Upper lobe of left lung (tissue), 6 donors: ENCODE results near the gene SLC9A4. TPM values are rescaled to one million over a fixed set of nuclear protein-coding genes. Genes with fewer than 3 reads are reported as not detected.

Source experiments
- ATAC-seq, 2 donors: fragments of 200-7000 bp; cut with Tn5 transposase; one replicate each; pipeline ENCODE4 v1.9.1; 2022; ENCODE audit warnings: mild to moderate bottlenecking in 2 of 2, moderate library complexity in 2 of 2; ENCODE audit not compliant: low FRiP score in 2 of 2
- DNase-seq, 2 donors: peaks; one replicate each; pipeline ENCODE4 v3.0.0-alpha.2; 2019 to 2020
- H3K27ac ChIP-seq, 4 donors: fragments of 200-600 bp; sonication (generic); one replicate each; pipeline ENCODE4 v1.5.1; 2016 to 2019
- H3K27me3 ChIP-seq, 4 donors: fragments of 200-600 bp; sonication (generic); one replicate each; pipeline ENCODE4 v1.5.1; 2017 to 2019
- H3K36me3 ChIP-seq, 4 donors: fragments of 200-600 bp; sonication (generic); one replicate each; pipeline ENCODE4 v1.5.1; 2016 to 2019
- H3K4me1 ChIP-seq, 4 donors: fragments of 200-600 bp; sonication (generic); one replicate each; pipeline ENCODE4 v1.5.1; 2018 to 2019
- H3K4me3 ChIP-seq, 4 donors: fragments of 200-600 bp; sonication (generic); one replicate each; pipeline ENCODE4 v1.5.1; 2017 to 2019; ENCODE audit warnings: mild to moderate bottlenecking in 2 of 4, moderate library complexity in 1 of 4
- H3K9me3 ChIP-seq, 4 donors: fragments of 200-600 bp; sonication (generic); one replicate each; pipeline ENCODE4 v1.5.1; 2018 to 2019
- CTCF ChIP-seq, 6 experiments: fragments of 450-650 bp in 4 of 6; fragments of 200-600 bp in 2 of 6; sonication (generic) in 2 of 6; IDR thresholded peaks; one replicate each; pipeline ENCODE4 v1.5.1; 2016 to 2019; ENCODE audit warnings: antibody characterized with exemption in 6 of 6
- EP300 ChIP-seq, 4 donors: sonication (generic); formaldehyde crosslinking; IDR thresholded peaks; one replicate each; pipeline ENCODE4 v1.5.1; 2017; ENCODE audit warnings: antibody characterized with exemption in 4 of 4, control low read depth in 2 of 4
- POLR2A ChIP-seq, 4 donors: fragments of 450-650 bp; IDR thresholded peaks; one replicate each; pipeline ENCODE4 v1.5.1; 2016 to 2017; ENCODE audit warnings: antibody characterized with exemption in 4 of 4, mild to moderate bottlenecking in 2 of 4
- POLR2AphosphoS5 ChIP-seq, 2 donors: sonication (generic); formaldehyde crosslinking; IDR thresholded peaks; one replicate each; pipeline ENCODE4 v1.5.1; 2017; ENCODE audit warnings: antibody characterized with exemption in 2 of 2
- WGBS, 2 donors: methylation state at CpG; one replicate each; pipeline ENCODE4 v1.1.5; 2017 to 2018; 5-methylcytosine and 5-hydroxymethylcytosine counted together
- total RNA-seq, 6 donors: library from RNA; depleted of rRNA in 4 of 6; stranded (reverse); fragments of >200 nt in 4 of 6; gene quantifications; one replicate each; pipeline versions ENCODE4 v1.1.0 to v1.2.1, GENCODE V29; 2016 to 2021
- donor health status: DM: no; HTN: no; CAD: no; lungs with moderate emphysema.
- donor health status: DM: no; HTN: yes; CAD: no; lungs with severe emphysema.

SLC9A4 gene
- total RNA-seq, 6 donors from 2014 or later: not detected

GRCh38 chr2:102538491-102538890 is 65.5 kb downstream of the SLC9A4 start:
- H3K27ac ChIP-seq: no peak overlapping the region
- no peaks in the 10 kb centered on the region for H3K9me3 ChIP-seq
- 48 to 55% methylated on average over 2 of the region's 2 CpGs for WGBS, 2 donors
- no peak overlapping the region for H3K4me3 ChIP-seq
- TF ChIP-seq POLR2A (IDR thresholded peaks at IDR 0.05): no peak
- TF ChIP-seq EP300 (IDR thresholded peaks at IDR 0.05): no peak
- no peak for TF ChIP-seq CTCF (IDR thresholded peaks at IDR 0.05)
- no peak for TF ChIP-seq POLR2AphosphoS5 (IDR thresholded peaks at IDR 0.05)
- no peak for DNase-seq
- no peak for ATAC-seq
- no peaks in the 10 kb centered on the region for H3K27me3 ChIP-seq
- H3K4me1 ChIP-seq: peaks cover 0 to 9% (median 0%) of the 10 kb centered on the region in 4 donors
- no peaks in the 10 kb centered on the region for H3K36me3 ChIP-seq

GRCh38 chr2:102540882-102541281 is 67.9 kb downstream of the SLC9A4 start:
- no peak for ATAC-seq
- no peaks in the 10 kb centered on the region for H3K9me3 ChIP-seq
- no peak overlapping the region for H3K27ac ChIP-seq
- peaks cover 0 to 9% (median 0%) of the 10 kb centered on the region in 4 donors for H3K4me1 ChIP-seq
- H3K4me3 ChIP-seq: no peak overlapping the region
- 36 to 58% methylated on average over 3 to 4 of the region's 4 CpGs for WGBS, 2 donors
- TF ChIP-seq POLR2AphosphoS5 (IDR thresholded peaks at IDR 0.05) (no peak), EP300 (IDR thresholded peaks at IDR 0.05) (no peak), CTCF (IDR thresholded peaks at IDR 0.05) (no peak), POLR2A (IDR thresholded peaks at IDR 0.05) (no peak)
- H3K27me3 ChIP-seq: no peaks in the 10 kb centered on the region
- DNase-seq: no peak
- no peaks in the 10 kb centered on the region for H3K36me3 ChIP-seq

- Histone ChIP-seq H3K27me3 (no peaks in the 10 kb centered on the region), H3K27ac (no peak overlapping the region), H3K4me3 (no peak overlapping the region), H3K9me3 (peaks cover under 1 to 11% (median 6%) of the 10 kb centered on the region in 4 donors), H3K4me1 (peaks cover 0 to 9% (median 0%) of the 10 kb centered on the region in 4 donors), H3K36me3 (no peaks in the 10 kb centered on the region)
- DNase-seq (no peak), ATAC-seq (no peak)
- TF ChIP-seq EP300 (IDR thresholded peaks at IDR 0.05): no peak
- TF ChIP-seq CTCF (IDR thresholded peaks at IDR 0.05): no peak
- no peak for TF ChIP-seq POLR2A (IDR thresholded peaks at IDR 0.05)
- 67 to 77% methylated on average over 1 of the region's 1 CpG for WGBS, 2 donors
Measured at GRCh38 chr2:102544182-102544581, 71.2 kb downstream of the SLC9A4 start.

- no peak overlapping the region for H3K27ac ChIP-seq
- no peak overlapping the region for H3K4me3 ChIP-seq
- DNase-seq (no peak), ATAC-seq (no peak)
- H3K27me3 ChIP-seq: no peaks in the 10 kb centered on the region
- peaks cover 4 to 11% (median 7%) of the 10 kb centered on the region in 4 donors for H3K9me3 ChIP-seq
- TF ChIP-seq POLR2A (IDR thresholded peaks at IDR 0.05): no peak
- TF ChIP-seq EP300 (IDR thresholded peaks at IDR 0.05): no peak
- TF ChIP-seq CTCF (IDR thresholded peaks at IDR 0.05): no peak
- TF ChIP-seq POLR2AphosphoS5 (IDR thresholded peaks at IDR 0.05): no peak
- no peaks in the 10 kb centered on the region for H3K4me1 ChIP-seq
- H3K36me3 ChIP-seq: no peaks in the 10 kb centered on the region
- WGBS, 2 donors: 85 to 90% methylated on average over 2 of the region's 2 CpGs
Measured at GRCh38 chr2:102547462-102547861, 74.4 kb downstream of the SLC9A4 start.

GRCh38 chr2:102549027-102549426 is 76.0 kb downstream of the SLC9A4 start:
- H3K4me3 ChIP-seq: no peak overlapping the region
- H3K27me3 ChIP-seq: no peaks in the 10 kb centered on the region
- ATAC-seq: no peak
- H3K9me3 ChIP-seq: peaks cover 4 to 11% (median 7%) of the 10 kb centered on the region in 4 donors
- no peaks in the 10 kb centered on the region for H3K36me3 ChIP-seq
- no peak for TF ChIP-seq POLR2A (IDR thresholded peaks at IDR 0.05)
- TF ChIP-seq CTCF (IDR thresholded peaks at IDR 0.05): no peak
- no peak for TF ChIP-seq EP300 (IDR thresholded peaks at IDR 0.05)
- TF ChIP-seq POLR2AphosphoS5 (IDR thresholded peaks at IDR 0.05): no peak
- no peaks in the 10 kb centered on the region for H3K4me1 ChIP-seq
- WGBS, 2 donors: 0 to 2% methylated on average over 1 of the region's 1 CpG
- no peak overlapping the region for H3K27ac ChIP-seq
- no peak for DNase-seq
